IMR-90 (cell line): ENCODE data around the gene ATG14. TPM values are rescaled to one million over a fixed set of nuclear protein-coding genes. Genes with fewer than 3 reads are reported as not detected.

Experiments
- ATAC-seq: fragments of 200-7000 bp; cut with Tn5 transposase; 2 replicates; pipeline ENCODE4 v1.9.1; 2020; ENCODE audit warnings: low read depth, mild to moderate bottlenecking, moderate library complexity
- BruUV-seq: library from RNA; stranded (reverse); fragments of 400-500 nt; replicated peaks from 2 replicates; lab custom pipeline; 2021; lab: Mats Ljungman, UMichigan
- CTCF ChIA-PET: fragments of 300-600 bp; formaldehyde crosslinking; extraction: SDS; loops from one replicate; lab custom pipeline; 2021; ENCODE audit warnings: antibody characterized with exemption; lab: Yijun Ruan, JAX
- POLR2A ChIA-PET: fragments of 300-600 bp; sonication (Branson Sonifier 250); formaldehyde crosslinking; loops from one replicate; lab custom pipeline; 2022; ENCODE audit warnings: antibody characterized with exemption; ENCODE audit not compliant: unreplicated experiment; lab: Charles Lee
- DNase-seq: peaks from one replicate; pipeline ENCODE4 v3.0.0; 2013
- H2AFZ ChIP-seq: replicated peaks from 2 replicates; pipeline ENCODE3; 2013; ENCODE audit warnings: low read length, mild to moderate bottlenecking; ENCODE audit not compliant: poor library complexity
- H2AK5ac ChIP-seq: 2 replicates; pipeline ENCODE4 v1.6.1; 2013; ENCODE audit warnings: low read depth, low read length, inconsistent platforms
- H2AK9ac ChIP-seq: replicated peaks from 2 replicates; pipeline ENCODE3; 2013; ENCODE audit warnings: mild to moderate bottlenecking, low read depth, low read length, moderate library complexity; ENCODE audit not compliant: poor library complexity
- H2BK120ac ChIP-seq: 2 replicates; pipeline ENCODE4 v1.6.1; 2013; ENCODE audit warnings: low read depth, low read length, inconsistent platforms
- H2BK15ac ChIP-seq: 3 replicates; pipeline ENCODE4 v1.6.1; 2013; ENCODE audit warnings: low read depth, low read length, inconsistent platforms
- H2BK20ac ChIP-seq: 2 replicates; pipeline ENCODE4 v1.6.1; 2013; ENCODE audit warnings: low read depth, mild to moderate bottlenecking, inconsistent platforms, low read length, moderate library complexity
- H2BK5ac ChIP-seq: 2 replicates; pipeline ENCODE4 v1.6.1; 2013; ENCODE audit warnings: mild to moderate bottlenecking, low read depth, low read length, inconsistent platforms; ENCODE audit not compliant: poor library complexity, severe bottlenecking
- H3K14ac ChIP-seq: replicated peaks from 2 replicates; pipeline ENCODE4 v1.6.1; 2013; ENCODE audit warnings: low read depth, low read length, inconsistent platforms
- H3K18ac ChIP-seq: 2 replicates; pipeline ENCODE4 v1.6.1; 2013; ENCODE audit warnings: low read depth, low read length, control low read depth
- H3K23ac ChIP-seq: 2 replicates; pipeline ENCODE4 v1.6.1; 2013; ENCODE audit warnings: low read depth, low read length, inconsistent platforms
- H3K27ac ChIP-seq: 2 replicates; pipeline ENCODE4 v1.5.1; 2013; ENCODE audit warnings: mild to moderate bottlenecking, control low read depth, low read length; ENCODE audit not compliant: insufficient read depth
- H3K27me3 ChIP-seq: 2 replicates; pipeline ENCODE4 v1.6.1; 2013; ENCODE audit warnings: low read length; ENCODE audit not compliant: control insufficient read depth, insufficient read depth
- H3K36me3 ChIP-seq: 2 replicates; pipeline ENCODE4 v1.6.1; 2013; ENCODE audit warnings: low read length, mixed read lengths; ENCODE audit not compliant: control insufficient read depth, insufficient read depth
- H3K4ac ChIP-seq: 2 replicates; pipeline ENCODE4 v1.6.1; 2013; ENCODE audit warnings: low read depth, low read length, inconsistent platforms
- H3K4me1 ChIP-seq: 2 replicates; pipeline ENCODE4 v1.6.1; 2013; ENCODE audit warnings: low read length, mixed read lengths; ENCODE audit not compliant: control insufficient read depth, insufficient read depth
- H3K4me2 ChIP-seq: 2 replicates; pipeline ENCODE4 v1.6.1; 2013; ENCODE audit warnings: low read depth, mild to moderate bottlenecking, control low read depth, low read length, moderate library complexity
- H3K4me3 ChIP-seq: 2 replicates; pipeline ENCODE4 v1.5.1; 2013; ENCODE audit warnings: low read depth, mild to moderate bottlenecking, control low read depth, low read length, moderate library complexity; ENCODE audit not compliant: insufficient read depth
- H3K56ac ChIP-seq: 2 replicates; pipeline ENCODE4 v1.6.1; 2013; ENCODE audit warnings: low read length, inconsistent platforms; ENCODE audit not compliant: insufficient read depth; ENCODE audit errors: extremely low read depth
- H3K79me1 ChIP-seq, 2 experiments: 2 replicates each; pipeline ENCODE4 v1.6.1; 2013; ENCODE audit warnings: low read length in 2 of 2, inconsistent platforms in 1 of 2, low read depth in 1 of 2
- H3K9ac ChIP-seq: 2 replicates; pipeline ENCODE4 v1.6.1; 2013; ENCODE audit warnings: low read depth, low read length, control low read depth
- H3K9me1 ChIP-seq: 2 replicates; pipeline ENCODE4 v1.6.1; 2013; ENCODE audit warnings: low read length, inconsistent platforms; ENCODE audit not compliant: insufficient read depth
- H3K9me3 ChIP-seq: 2 replicates; pipeline ENCODE4 v1.6.1; 2013; ENCODE audit warnings: low read length; ENCODE audit not compliant: control insufficient read depth, insufficient read depth
- H4K20me1 ChIP-seq: 2 replicates; pipeline ENCODE4 v1.6.1; 2013; ENCODE audit warnings: low read length, inconsistent platforms; ENCODE audit not compliant: insufficient read depth
- H4K5ac ChIP-seq: 2 replicates; pipeline ENCODE4 v1.6.1; 2013; ENCODE audit warnings: mild to moderate bottlenecking, low read depth, low read length, control low read depth
- H4K8ac ChIP-seq, 2 experiments: 2 replicates each; pipeline ENCODE4 v1.6.1; 2013; ENCODE audit warnings: low read depth in 2 of 2, low read length in 2 of 2, control low read depth in 1 of 2, inconsistent platforms in 1 of 2
- H4K91ac ChIP-seq: 2 replicates; pipeline ENCODE4 v1.6.1; 2013; ENCODE audit warnings: low read depth, low read length, inconsistent platforms; ENCODE audit not compliant: insufficient read depth
- BHLHE40 ChIP-seq: fragments of 150-350 bp; IDR thresholded peaks from 2 replicates; pipeline ENCODE4 v1.6.1; 2016; ENCODE audit warnings: mild to moderate bottlenecking, low read depth, low read length
- CEBPB ChIP-seq: IDR thresholded peaks from 2 replicates; pipeline ENCODE4 v1.6.1; 2012; ENCODE audit warnings: low read depth, low read length, improper control_type of control experiment
- CHD1 ChIP-seq: IDR thresholded peaks from 2 replicates; pipeline ENCODE4 v1.6.1; 2012; ENCODE audit warnings: low read depth, low read length, improper control_type of control experiment
- CTCF ChIP-seq: conservative IDR thresholded peaks from 2 replicates; pipeline ENCODE4 v1.5.1; 2012; ENCODE audit warnings: mild to moderate bottlenecking, low read depth, low read length, improper control_type of control experiment
- FOS ChIP-seq: fragments of 150-350 bp; IDR thresholded peaks from 2 replicates; pipeline ENCODE4 v1.6.1; 2016; ENCODE audit warnings: low read depth, low read length
- MAFK ChIP-seq: IDR thresholded peaks from 2 replicates; pipeline ENCODE4 v1.6.1; 2012; ENCODE audit warnings: low read depth, low read length, improper control_type of control experiment
- MAZ ChIP-seq: IDR thresholded peaks from 2 replicates; pipeline ENCODE4 v1.6.1; 2012; ENCODE audit warnings: low read depth, mild to moderate bottlenecking, low read length, improper control_type of control experiment, moderate library complexity, borderline replicate concordance
- MXI1 ChIP-seq: IDR thresholded peaks from 2 replicates; pipeline ENCODE4 v1.6.1; 2012; ENCODE audit warnings: low read depth, mild to moderate bottlenecking, low read length, moderate library complexity, borderline replicate concordance
- NFE2L2 ChIP-seq: fragments of 150-350 bp; IDR thresholded peaks from 2 replicates; pipeline ENCODE4 v1.6.1; 2016; ENCODE audit warnings: low read depth, mild to moderate bottlenecking, low read length
- POLR2A ChIP-seq: IDR thresholded peaks from 2 replicates; pipeline ENCODE4 v1.6.1; 2012; ENCODE audit warnings: mild to moderate bottlenecking, low read depth, low read length
- RAD21 ChIP-seq: IDR thresholded peaks from 2 replicates; pipeline ENCODE4 v1.6.1; 2012; ENCODE audit warnings: low read length, improper control_type of control experiment
- RCOR1 ChIP-seq: IDR thresholded peaks from 2 replicates; pipeline ENCODE4 v1.6.1; 2012; ENCODE audit warnings: mild to moderate bottlenecking, low read length, improper control_type of control experiment; ENCODE audit not compliant: insufficient replicate concordance
- RFX5 ChIP-seq: IDR thresholded peaks from 2 replicates; pipeline ENCODE4 v1.8.0; 2012; ENCODE audit warnings: low read depth, mild to moderate bottlenecking, low read length, moderate library complexity
- SMC3 ChIP-seq: fragments of 150-350 bp; IDR thresholded peaks from 2 replicates; pipeline ENCODE4 v1.6.1; 2016; ENCODE audit warnings: low read depth, mild to moderate bottlenecking, antibody characterized with exemption, low read length, moderate library complexity
- dilution Hi-C: fragments of 300-500 bp; cut with HindIII; formaldehyde crosslinking; loops from one replicate; pipeline ENCODE4 v1.14.3; 2018; ENCODE audit warnings: low sequenced_read_pairs; ENCODE audit not compliant: unreplicated experiment
- in situ Hi-C: fragments of 300-500 bp; cut with MboI; formaldehyde crosslinking; loops from 3 replicates; pipeline ENCODE4 v1.14.3; 2019; ENCODE audit warnings: low sequenced_read_pairs, inconsistent platforms, mixed read lengths
- intact Hi-C: fragments of 100-400 bp; cut with micrococcal nuclease; formaldehyde crosslinking; loops from 2 replicates; pipeline ENCODE4 v1.10.0; 2022
- polyA plus RNA-seq, 3 experiments: library from polyadenylated mRNA; depleted of rRNA; stranded (reverse); fragments of >200 nt; gene quantifications; 2 replicates each; pipeline ENCODE4 v1.2.3, GENCODE V29; 2012; ENCODE audit warnings: low replicate concordance in 1 of 3
- total RNA-seq: library from RNA; depleted of rRNA; stranded (reverse); fragments of >200 nt; gene quantifications from 2 replicates; pipeline ENCODE4 v1.2.3, GENCODE V29; 2012
- TF ChIP-seq, protein P1 (sequence below): fragments of 150-350 bp; IDR thresholded peaks from 2 replicates; pipeline ENCODE4 v1.6.1; 2016; ENCODE audit warnings: low read depth, mild to moderate bottlenecking, low read length, moderate library complexity, borderline replicate concordance
- TF ChIP-seq, protein P2 (sequence below): fragments of 150-350 bp; IDR thresholded peaks from 2 replicates; pipeline ENCODE4 v1.6.1; 2017; ENCODE audit warnings: mild to moderate bottlenecking, antibody characterized with exemption, low read length, low read depth

The ATG14 gene
- total and polyA plus RNA-seq, 2 of the 4 experiments (the other 2 are of a cell fraction), result 5.0 to 12.4 TPM

- no peak overlapping the region for H3K4me3 ChIP-seq
- POLR2A ChIA-PET, result no interaction called here
- H3K4me1 ChIP-seq, result peaks cover 17% of the 10 kb centered on the region
- H3K27ac ChIP-seq, result no peak overlapping the region
- H3K9me1 ChIP-seq, result 0 out of 2 replicates have a peak, but pooled peaks cover 3% of the 10 kb centered on the region
- H3K9me3 ChIP-seq, result no peaks in the 10 kb centered on the region
- no peaks in the 10 kb centered on the region for H3K27me3 ChIP-seq
- no peak overlapping the region for H4K91ac ChIP-seq
- H3K9ac ChIP-seq, result no peak overlapping the region
- no peak overlapping the region for H4K5ac ChIP-seq
- no peak overlapping the region for H3K14ac ChIP-seq
- DNase-seq (no peak), ATAC-seq (no peak)
- H2AFZ ChIP-seq, result no peak overlapping the region
- H3K23ac ChIP-seq, result no peak overlapping the region
- no peak overlapping the region for H2AK9ac ChIP-seq
- H3K18ac ChIP-seq, result no peak overlapping the region
- H3K79me1 ChIP-seq, result no peaks in the 10 kb centered on the region; a peak in 1 of 4 replicates
- no peak overlapping the region for H2BK120ac ChIP-seq
- H4K20me1 ChIP-seq, result no peaks in the 10 kb centered on the region
- no peak overlapping the region for H2BK5ac ChIP-seq
- in situ Hi-C loops, result loop anchor here (5.0 kb wide), 1 partner anchor 1036 kb away; no protein-coding TSS in a partner anchor
- intact Hi-C loops, result no loop called here
- no peak overlapping the region for H4K8ac ChIP-seq
- H3K56ac ChIP-seq, result no peak overlapping the region
- TF ChIP-seq MAZ (no peak), RCOR1 (no peak), POLR2A (no peak), NFE2L2 (no peak), RFX5 (no peak), RAD21 (no peak), MAFK (no peak), BHLHE40 (no peak), CEBPB (no peak), CHD1 (no peak), MXI1 (no peak), CTCF (no peak), SMC3 (no peak), FOS (no peak)
- TF ChIP-seq, protein P1, sequence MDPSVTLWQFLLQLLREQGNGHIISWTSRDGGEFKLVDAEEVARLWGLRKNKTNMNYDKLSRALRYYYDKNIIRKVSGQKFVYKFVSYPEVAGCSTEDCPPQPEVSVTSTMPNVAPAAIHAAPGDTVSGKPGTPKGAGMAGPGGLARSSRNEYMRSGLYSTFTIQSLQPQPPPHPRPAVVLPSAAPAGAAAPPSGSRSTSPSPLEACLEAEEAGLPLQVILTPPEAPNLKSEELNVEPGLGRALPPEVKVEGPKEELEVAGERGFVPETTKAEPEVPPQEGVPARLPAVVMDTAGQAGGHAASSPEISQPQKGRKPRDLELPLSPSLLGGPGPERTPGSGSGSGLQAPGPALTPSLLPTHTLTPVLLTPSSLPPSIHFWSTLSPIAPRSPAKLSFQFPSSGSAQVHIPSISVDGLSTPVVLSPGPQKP, result no peak
- TF ChIP-seq, protein P2, sequence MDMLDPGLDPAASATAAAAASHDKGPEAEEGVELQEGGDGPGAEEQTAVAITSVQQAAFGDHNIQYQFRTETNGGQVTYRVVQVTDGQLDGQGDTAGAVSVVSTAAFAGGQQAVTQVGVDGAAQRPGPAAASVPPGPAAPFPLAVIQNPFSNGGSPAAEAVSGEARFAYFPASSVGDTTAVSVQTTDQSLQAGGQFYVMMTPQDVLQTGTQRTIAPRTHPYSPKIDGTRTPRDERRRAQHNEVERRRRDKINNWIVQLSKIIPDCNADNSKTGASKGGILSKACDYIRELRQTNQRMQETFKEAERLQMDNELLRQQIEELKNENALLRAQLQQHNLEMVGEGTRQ, result no peak
- dilution Hi-C loops, result no loop called here
- H3K4ac ChIP-seq, result no peak overlapping the region
- no peaks in the 10 kb centered on the region for H3K36me3 ChIP-seq
- BruUV-seq, result no TSS peak
- no peak overlapping the region for H2BK15ac ChIP-seq
- H3K4me2 ChIP-seq, result no peak overlapping the region
- H2BK20ac ChIP-seq, result no peak overlapping the region
- H2AK5ac ChIP-seq, result no peak overlapping the region
- CTCF ChIA-PET, result no interaction called here
These were observed 39.4 kb upstream of the ATG14 start for GRCh38 chr14:55450987-55451386.
